BLaER1 treated with 17β-estradiol and CSF1 and Interleukin-3, amounts not matched to agents 10 nM and 100 nM (cell line): ENCODE results near the gene DENND6B.
A peak's percentile ranks its signal among the peaks of the same experiment; 100 is the strongest.
"Not testable (repeated sequence)": the region's sequence is repeated elsewhere in the genome, so short reads cannot be mapped to it uniquely, and the experiment has no call there.

ENCODE experiments used
- H3K27ac ChIP-seq, 11 experiments: shearing (Covaris generic); formaldehyde crosslinking; 2 replicates each; pipeline ENCODE4 v1.8.1; 2022
- H3K27me3 ChIP-seq, 11 experiments: shearing (Covaris generic); formaldehyde crosslinking; 2 replicates each; pipeline ENCODE4 v1.8.1; 2022
- H3K36me3 ChIP-seq, 11 experiments: shearing (Covaris generic); formaldehyde crosslinking; 2 replicates each; pipeline ENCODE4 v1.8.1; 2022
- H3K4me1 ChIP-seq, 10 experiments: shearing (Covaris generic); formaldehyde crosslinking; 2 replicates each; pipeline ENCODE4 v1.8.1; 2022
- H3K4me2 ChIP-seq, 11 experiments: shearing (Covaris generic); formaldehyde crosslinking; 2 replicates each; pipeline ENCODE4 v1.8.1; 2022
- H3K4me3 ChIP-seq, 10 experiments: shearing (Covaris generic); formaldehyde crosslinking; 2 replicates each; pipeline ENCODE4 v1.8.1; 2022
- H3K9ac ChIP-seq, 11 experiments: shearing (Covaris generic); formaldehyde crosslinking; 2 replicates each; pipeline ENCODE4 v1.8.1; 2022
- H3K9me3 ChIP-seq, 11 experiments: shearing (Covaris generic); formaldehyde crosslinking; replicated peaks in 1 of 11; 2 replicates each; pipeline ENCODE4 v1.8.1; 2022
- H4K20me1 ChIP-seq, 11 experiments: shearing (Covaris generic); formaldehyde crosslinking; 2 replicates each; pipeline ENCODE4 v1.8.1; 2022
- Cebpa-rat ChIP-seq, 11 experiments: shearing (Covaris generic); IDR thresholded peaks; 2 replicates each; pipeline ENCODE4 v1.8.1; 2022

DENND6B gene

GRCh38 chr22:50329236-50329635, 2.4 kb upstream of the DENND6B start:
- peak overlapping the region in 9 of 11 experiments; percentile 14 to 44 (median 21); a peak in 9 of 22 replicates for H3K4me2 ChIP-seq
- H4K20me1 ChIP-seq: peaks cover 0 to 10% (median 0%) of the 10 kb centered on the region in 11 experiments; a peak in 2 of 22 replicates
- no peak overlapping the region for H3K27ac ChIP-seq
- TF ChIP-seq Cebpa-rat (IDR thresholded peaks at IDR 0.05): no peak
- no peaks in the 10 kb centered on the region for H3K36me3 ChIP-seq
- no peak overlapping the region for H3K9ac ChIP-seq
- H3K9me3 ChIP-seq: no peaks in the 10 kb centered on the region
- peaks cover 0 to 8% (median 0%) of the 10 kb centered on the region in 11 experiments; a peak in 1 of 22 replicates for H3K27me3 ChIP-seq
- peaks cover 32 to 50% (median 45%) of the 10 kb centered on the region in 10 experiments for H3K4me1 ChIP-seq
- no peak overlapping the region for H3K4me3 ChIP-seq

GRCh38 chr22:50327711-50328019, 853 bp upstream of the DENND6B start:
- peak overlapping the region; percentile 81 to 99 (median 96) for H3K4me2 ChIP-seq
- H3K9me3 ChIP-seq: no peaks in the 10 kb centered on the region
- H3K36me3 ChIP-seq: no peaks in the 10 kb centered on the region
- H3K4me1 ChIP-seq: peaks cover 32 to 57% (median 49%) of the 10 kb centered on the region in 10 experiments
- peak overlapping the region; percentile 82 to 94 (median 92) for H3K27ac ChIP-seq
- H4K20me1 ChIP-seq: peaks cover 0 to 10% (median 0%) of the 10 kb centered on the region in 11 experiments; a peak in 2 of 22 replicates
- peak overlapping the region; percentile 58 to 79 (median 70) for H3K4me3 ChIP-seq
- no peak for TF ChIP-seq Cebpa-rat (IDR thresholded peaks at IDR 0.05)
- peaks cover 0 to 8% (median 0%) of the 10 kb centered on the region in 11 experiments; a peak in 1 of 22 replicates for H3K27me3 ChIP-seq
- H3K9ac ChIP-seq: peak overlapping the region; percentile 81 to 94 (median 91)

GRCh38 chr22:50326225-50326955, 422 bp downstream of the DENND6B start:
- Histone ChIP-seq H3K4me3 (peak overlapping the region; percentile 58 to 79 (median 70)), H3K9ac (peak overlapping the region; percentile 81 to 94 (median 91); a peak in 21 of 22 replicates), H3K4me2 (peak overlapping the region; percentile 81 to 99 (median 96)), H3K27ac (peak overlapping the region in 9 of 11 experiments; percentile 82 to 94 (median 91); a peak in 15 of 22 replicates), H3K27me3 (peaks cover 0 to 8% (median 0%) of the 10 kb centered on the region in 11 experiments; a peak in 1 of 22 replicates), H3K36me3 (no peaks in the 10 kb centered on the region), H3K4me1 (peaks cover 32 to 57% (median 49%) of the 10 kb centered on the region in 10 experiments), H4K20me1 (peaks cover 0 to 10% (median 0%) of the 10 kb centered on the region in 11 experiments; a peak in 2 of 22 replicates), H3K9me3 (no peaks in the 10 kb centered on the region)
- no peak for TF ChIP-seq Cebpa-rat (IDR thresholded peaks at IDR 0.05)

GRCh38 chr22:50325444-50326224, 1.2 kb downstream of the DENND6B start:
- Histone ChIP-seq H3K9ac (peak overlapping the region in 3 of 11 experiments; percentile 92 to 93 (median 92); a peak in 3 of 22 replicates), H3K4me2 (peak overlapping the region; percentile 81 to 99 (median 96); a peak in 21 of 22 replicates), H3K4me1 (peaks cover 32 to 65% (median 54%) of the 10 kb centered on the region in 10 experiments), H3K36me3 (no peaks in the 10 kb centered on the region), H3K9me3 (no peaks in the 10 kb centered on the region), H3K27ac (no peak overlapping the region), H3K4me3 (peak overlapping the region in 3 of 10 experiments; percentile 58 to 71 (median 66); a peak in 1 of 20 replicates), H4K20me1 (peaks cover 0 to 10% (median 0%) of the 10 kb centered on the region in 11 experiments; a peak in 2 of 22 replicates), H3K27me3 (peaks cover 0 to 8% (median 0%) of the 10 kb centered on the region in 11 experiments; a peak in 1 of 22 replicates)
- TF ChIP-seq Cebpa-rat (IDR thresholded peaks at IDR 0.05): no peak

- Histone ChIP-seq H3K4me1 (peaks cover 34 to 73% (median 59%) of the 10 kb centered on the region in 10 experiments), H3K27ac (no peak overlapping the region), H4K20me1 (peaks cover 0 to 10% (median 0%) of the 10 kb centered on the region in 11 experiments; a peak in 2 of 22 replicates), H3K4me2 (peak overlapping the region in 8 of 11 experiments; percentile 24 to 99 (median 75); a peak in 17 of 22 replicates), H3K9me3 (no peaks in the 10 kb centered on the region), H3K36me3 (no peaks in the 10 kb centered on the region), H3K27me3 (peaks cover 0 to 9% (median 0%) of the 10 kb centered on the region in 11 experiments; a peak in 2 of 22 replicates), H3K9ac (no peak overlapping the region), H3K4me3 (no peak overlapping the region)
- no peak for TF ChIP-seq Cebpa-rat (IDR thresholded peaks at IDR 0.05)
These were observed 2.9 kb downstream of the DENND6B start for GRCh38 chr22:50323900-50324299.

GRCh38 chr22:50322382-50323104, 4.3 kb downstream of the DENND6B start:
- not testable (repeated sequence) for H3K4me3 ChIP-seq, H3K27ac ChIP-seq, H3K9me3 ChIP-seq, H3K4me2 ChIP-seq, H3K9ac ChIP-seq, H3K36me3 ChIP-seq
- H3K27me3 ChIP-seq: peaks cover 0 to 16% (median 0%) of the 10 kb centered on the region in 11 experiments; a peak in 4 of 22 replicates
- H4K20me1 ChIP-seq: peaks cover 0 to 11% (median 0%) of the 10 kb centered on the region in 11 experiments; a peak in 3 of 22 replicates
- H3K4me1 ChIP-seq: peaks cover 42 to 76% (median 67%) of the 10 kb centered on the region in 10 experiments

GRCh38 chr22:50320671-50321325, 6.0 kb downstream of the DENND6B start:
- Histone ChIP-seq H4K20me1 (peaks cover 0 to 19% (median 0%) of the 10 kb centered on the region in 11 experiments; a peak in 4 of 22 replicates), H3K27me3 (peaks cover 0 to 22% (median 0%) of the 10 kb centered on the region in 11 experiments; a peak in 4 of 22 replicates), H3K36me3 (no peaks in the 10 kb centered on the region), H3K9ac (peak overlapping the region in 1 of 11 experiments; percentile 6; a peak in 2 of 22 replicates), H3K9me3 (no peaks in the 10 kb centered on the region), H3K27ac (no peak overlapping the region), H3K4me3 (no peak overlapping the region), H3K4me2 (peak overlapping the region in 9 of 11 experiments; percentile 7 to 93 (median 91); a peak in 16 of 22 replicates), H3K4me1 (peaks cover 44 to 77% (median 70%) of the 10 kb centered on the region in 10 experiments)
- TF ChIP-seq Cebpa-rat (IDR thresholded peaks at IDR 0.05): no peak
